ENCODE data around the gene SUSD3. TPM values are rescaled to one million over a fixed set of nuclear protein-coding genes. Genes with fewer than 3 reads are reported as not detected.
A peak's percentile ranks its signal among the peaks of the same experiment; 100 is the strongest.

Gene SUSD3
- total and polyA plus RNA-seq, 4 donors = 2.0 to 9.7 (median 5.1) TPM

DNA sequence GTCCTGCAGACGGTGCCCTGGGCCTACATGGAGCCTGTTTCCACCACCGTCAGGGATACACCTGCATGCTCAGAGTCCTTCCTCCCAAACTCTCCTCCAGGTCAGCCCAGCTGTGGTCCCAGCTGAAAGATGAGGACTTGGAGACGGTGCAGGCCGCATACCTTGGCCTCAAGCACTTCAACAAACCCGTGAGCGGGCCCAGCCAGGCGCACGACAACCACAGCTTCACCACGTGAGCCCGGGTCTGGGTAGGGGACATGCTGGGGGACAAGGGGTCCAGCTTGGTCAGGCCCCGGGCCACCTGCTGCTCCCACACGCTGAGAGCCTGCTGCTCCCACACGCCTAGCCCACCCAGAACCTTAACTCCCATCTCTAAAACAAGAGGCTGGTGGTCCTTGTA, 20.9 kb downstream of the SUSD3 start:
- WGBS, 2 donors = 86 to 92% methylated on average over 13 of the region's 13 CpGs

DNA sequence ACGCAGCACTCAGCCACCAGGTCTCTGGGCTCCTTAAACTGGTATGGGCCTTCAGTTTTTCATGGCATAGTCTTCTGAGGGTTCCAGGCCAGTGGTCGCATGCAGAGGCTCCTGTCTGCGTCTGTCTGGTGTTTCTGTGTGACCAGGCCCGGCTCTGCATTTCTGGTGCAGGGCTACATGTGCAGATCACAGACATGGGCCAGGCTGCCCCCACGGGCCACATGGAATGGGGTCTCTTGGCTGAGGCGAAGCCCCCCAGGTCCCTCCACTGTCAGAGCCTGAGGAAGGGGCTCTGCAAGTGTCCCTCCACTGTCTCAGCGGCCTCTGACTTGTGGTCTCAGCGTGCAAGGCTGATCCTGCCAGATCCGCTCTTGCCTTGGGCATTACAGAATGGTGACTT, 21.9 kb downstream of the SUSD3 start:
- ATAC-seq (ENCODE audit: insufficient read depth, low FRiP score) (no peak), DNase-seq (peak in 1 of 3 donors; percentile 6)
- H3K9ac ChIP-seq (ENCODE audit: insufficient read depth in 1 of 2, low read length in 2 of 2) = no peak overlapping the region
- peaks cover 0 to 12% (median 9%) of the 10 kb centered on the region in 5 donors for H3K4me1 ChIP-seq (ENCODE audit: control insufficient read depth in 5 of 5, insufficient read depth in 5 of 5, low read length in 5 of 5)
- no peaks in the 10 kb centered on the region for H3K9me3 ChIP-seq (ENCODE audit: control insufficient read depth in 4 of 4, insufficient read depth in 3 of 4, low read length in 3 of 4)
- 91 to 98% methylated on average over 9 of the region's 9 CpGs for WGBS, 2 donors
- TF ChIP-seq, protein P1, sequence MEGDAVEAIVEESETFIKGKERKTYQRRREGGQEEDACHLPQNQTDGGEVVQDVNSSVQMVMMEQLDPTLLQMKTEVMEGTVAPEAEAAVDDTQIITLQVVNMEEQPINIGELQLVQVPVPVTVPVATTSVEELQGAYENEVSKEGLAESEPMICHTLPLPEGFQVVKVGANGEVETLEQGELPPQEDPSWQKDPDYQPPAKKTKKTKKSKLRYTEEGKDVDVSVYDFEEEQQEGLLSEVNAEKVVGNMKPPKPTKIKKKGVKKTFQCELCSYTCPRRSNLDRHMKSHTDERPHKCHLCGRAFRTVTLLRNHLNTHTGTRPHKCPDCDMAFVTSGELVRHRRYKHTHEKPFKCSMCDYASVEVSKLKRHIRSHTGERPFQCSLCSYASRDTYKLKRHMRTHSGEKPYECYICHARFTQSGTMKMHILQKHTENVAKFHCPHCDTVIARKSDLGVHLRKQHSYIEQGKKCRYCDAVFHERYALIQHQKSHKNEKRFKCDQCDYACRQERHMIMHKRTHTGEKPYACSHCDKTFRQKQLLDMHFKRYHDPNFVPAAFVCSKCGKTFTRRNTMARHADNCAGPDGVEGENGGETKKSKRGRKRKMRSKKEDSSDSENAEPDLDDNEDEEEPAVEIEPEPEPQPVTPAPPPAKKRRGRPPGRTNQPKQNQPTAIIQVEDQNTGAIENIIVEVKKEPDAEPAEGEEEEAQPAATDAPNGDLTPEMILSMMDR (IDR thresholded peaks at IDR 0.05; ENCODE audit: control extremely low read depth, extremely low read depth) = no peak
- H3K4me3 ChIP-seq = no peak overlapping the region
- no peaks in the 10 kb centered on the region for H3K27me3 ChIP-seq (ENCODE audit: control insufficient read depth in 3 of 3, insufficient read depth in 3 of 3, low read length in 2 of 3)
- no peaks in the 10 kb centered on the region for H3K36me3 ChIP-seq (ENCODE audit: control insufficient read depth in 4 of 4, insufficient read depth in 4 of 4, low read length in 4 of 4)
- H3K27ac ChIP-seq (ENCODE audit: low read depth in 1 of 2, low read length in 1 of 2) = no peak overlapping the region

More for the DNA sequence above, 20.9 kb downstream of the SUSD3 start:
- Histone ChIP-seq H3K27ac (ENCODE audit: low read depth in 1 of 2, low read length in 1 of 2) (no peak overlapping the region), H3K4me1 (ENCODE audit: control insufficient read depth in 5 of 5, insufficient read depth in 5 of 5, low read length in 5 of 5) (peaks cover 0 to 12% (median 9%) of the 10 kb centered on the region in 5 donors), H3K27me3 (ENCODE audit: control insufficient read depth in 3 of 3, insufficient read depth in 3 of 3, low read length in 2 of 3) (no peaks in the 10 kb centered on the region), H3K36me3 (ENCODE audit: control insufficient read depth in 4 of 4, insufficient read depth in 4 of 4, low read length in 4 of 4) (no peaks in the 10 kb centered on the region), H3K4me3 (no peak overlapping the region), H3K9me3 (ENCODE audit: control insufficient read depth in 4 of 4, insufficient read depth in 3 of 4, low read length in 3 of 4) (no peaks in the 10 kb centered on the region), H3K9ac (ENCODE audit: insufficient read depth in 1 of 2, low read length in 2 of 2) (no peak overlapping the region)
- TF ChIP-seq, protein P1 (IDR thresholded peaks at IDR 0.05; ENCODE audit: control extremely low read depth, extremely low read depth) = no peak
- ATAC-seq (ENCODE audit: insufficient read depth, low FRiP score) (no peak), DNase-seq (peak in 1 of 3 donors; percentile 7)

DNA sequence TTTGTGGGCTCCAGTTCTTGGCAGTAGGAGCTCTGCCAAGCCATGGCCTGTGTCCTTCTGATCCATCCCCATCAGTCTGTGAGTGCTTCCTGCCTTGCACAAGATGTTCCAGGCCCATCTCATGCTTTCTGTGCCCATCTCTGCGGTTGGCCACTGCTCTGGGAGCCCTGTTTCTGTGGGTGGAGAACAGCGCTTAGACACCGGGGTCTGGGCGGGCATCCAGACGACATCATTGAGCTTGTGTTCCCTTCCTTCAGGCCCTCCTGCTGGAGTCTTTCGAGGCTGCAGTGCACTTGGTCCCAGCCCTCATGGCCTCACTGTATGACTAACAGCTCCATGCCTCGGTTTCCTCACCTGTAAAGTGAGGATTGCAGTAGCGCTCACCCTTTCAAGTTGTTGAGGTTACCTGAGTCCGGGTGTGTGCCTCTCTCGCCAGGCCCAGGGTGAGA, 22.6 kb downstream of the SUSD3 start:
- Histone ChIP-seq H3K4me1 (ENCODE audit: control insufficient read depth in 5 of 5, insufficient read depth in 5 of 5, low read length in 5 of 5) (peaks cover 0 to 12% (median 9%) of the 10 kb centered on the region in 5 donors), H3K36me3 (ENCODE audit: control insufficient read depth in 4 of 4, insufficient read depth in 4 of 4, low read length in 4 of 4) (no peaks in the 10 kb centered on the region), H3K9ac (ENCODE audit: insufficient read depth in 1 of 2, low read length in 2 of 2) (no peak overlapping the region), H3K27ac (ENCODE audit: low read depth in 1 of 2, low read length in 1 of 2) (no peak overlapping the region), H3K27me3 (ENCODE audit: control insufficient read depth in 3 of 3, insufficient read depth in 3 of 3, low read length in 2 of 3) (no peaks in the 10 kb centered on the region), H3K9me3 (ENCODE audit: control insufficient read depth in 4 of 4, insufficient read depth in 3 of 4, low read length in 3 of 4) (peaks cover 0 to 3% (median 0%) of the 10 kb centered on the region in 4 donors), H3K4me3 (no peak overlapping the region)
- 92 to 94% methylated on average over 10 of the region's 10 CpGs for WGBS, 2 donors
- DNase-seq (peak in 1 of 3 donors; percentile 13), ATAC-seq (ENCODE audit: insufficient read depth, low FRiP score) (no peak)
- TF ChIP-seq, protein P1 (IDR thresholded peaks at IDR 0.05; ENCODE audit: control extremely low read depth, extremely low read depth) = no peak

DNA sequence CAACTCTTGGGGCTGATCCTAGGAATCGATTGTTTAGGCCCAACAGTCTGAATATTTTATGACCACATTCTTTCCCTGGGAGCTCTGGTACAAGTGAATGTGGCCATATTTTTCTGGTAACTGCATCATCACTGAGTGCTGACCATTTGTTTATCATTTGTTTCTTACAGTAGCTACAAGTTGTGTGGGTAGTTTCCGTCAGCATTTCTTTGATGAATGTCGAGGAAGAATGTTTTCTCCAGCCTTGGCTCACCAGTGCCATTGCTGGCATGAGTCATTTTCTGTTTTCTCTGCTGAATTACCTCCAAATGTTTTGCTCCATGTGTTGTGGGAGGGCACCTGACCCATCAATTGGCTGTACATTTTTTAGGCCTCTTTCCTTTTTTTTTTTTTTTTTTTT, 23.4 kb downstream of the SUSD3 start:
- H3K4me1 ChIP-seq (ENCODE audit: control insufficient read depth in 5 of 5, insufficient read depth in 5 of 5, low read length in 5 of 5) = peaks cover 0 to 14% (median 9%) of the 10 kb centered on the region in 5 donors
- no peak overlapping the region for H3K4me3 ChIP-seq
- TF ChIP-seq, protein P1 (IDR thresholded peaks at IDR 0.05; ENCODE audit: control extremely low read depth, extremely low read depth) = no peak
- no peaks in the 10 kb centered on the region for H3K36me3 ChIP-seq (ENCODE audit: control insufficient read depth in 4 of 4, insufficient read depth in 4 of 4, low read length in 4 of 4)
- WGBS, 2 donors = 67 to 86% methylated on average over 3 of the region's 3 CpGs
- no peak for ATAC-seq (ENCODE audit: insufficient read depth, low FRiP score)
- no peak overlapping the region for H3K9ac ChIP-seq (ENCODE audit: insufficient read depth in 1 of 2, low read length in 2 of 2)
- no peak for DNase-seq
- H3K27ac ChIP-seq (ENCODE audit: low read depth in 1 of 2, low read length in 1 of 2) = no peak overlapping the region
- H3K27me3 ChIP-seq (ENCODE audit: control insufficient read depth in 3 of 3, insufficient read depth in 3 of 3, low read length in 2 of 3) = no peaks in the 10 kb centered on the region
- H3K9me3 ChIP-seq (ENCODE audit: control insufficient read depth in 4 of 4, insufficient read depth in 3 of 4, low read length in 3 of 4) = peaks cover 0 to 3% (median 0%) of the 10 kb centered on the region in 4 donors

Measured in lung (tissue), 12 donors.